ENCODE measurements around the gene ZNF521. TPM values are rescaled to one million over a fixed set of nuclear protein-coding genes. Genes with fewer than 3 reads are reported as not detected.

Gene ZNF521
- total and polyA plus RNA-seq, 9 donors = 24.3 to 51.3 (median 44.1) TPM

- Histone ChIP-seq H3K27me3 (no peaks in the 10 kb centered on the region), H3K36me3 (no peaks in the 10 kb centered on the region), H3K9me3 (no peaks in the 10 kb centered on the region), H3K4me3 (no peak overlapping the region), H3K4me1 (ENCODE audit: insufficient read depth) (no peaks in the 10 kb centered on the region), H3K27ac (no peak overlapping the region)
- WGBS, 3 donors = 89 to 100% (median 98%) methylated on average over 1 of the region's 1 CpG
- intact Hi-C loops (cut with DNase I) = no loop called here
- no peak for DNase-seq
- TF ChIP-seq POLR2A (IDR thresholded peaks at IDR 0.05) (no peak), EP300 (IDR thresholded peaks at IDR 0.05) (no peak), CTCF (IDR thresholded peaks at IDR 0.05) (no peak)
Measured at GRCh38 chr18:25029802-25030201, 322.2 kb downstream of the ZNF521 start.

- no peaks in the 10 kb centered on the region for H3K4me1 ChIP-seq (ENCODE audit: insufficient read depth)
- no peaks in the 10 kb centered on the region for H3K9me3 ChIP-seq
- no peak overlapping the region for H3K27ac ChIP-seq
- DNase-seq = no peak
- H3K36me3 ChIP-seq = no peaks in the 10 kb centered on the region
- H3K27me3 ChIP-seq = no peaks in the 10 kb centered on the region
- TF ChIP-seq CTCF (IDR thresholded peaks at IDR 0.05) (no peak), EP300 (IDR thresholded peaks at IDR 0.05) (no peak), POLR2A (IDR thresholded peaks at IDR 0.05) (no peak)
- H3K4me3 ChIP-seq = no peak overlapping the region
- intact Hi-C loops (cut with DNase I) = no loop called here
Measured at GRCh38 chr18:25019931-25020330, 332.0 kb downstream of the ZNF521 start.

- intact Hi-C loops (cut with DNase I) = no loop called here
- WGBS, 3 donors = 75 to 84% (median 82%) methylated on average over 8 of the region's 8 CpGs
- no peak for TF ChIP-seq CTCF (IDR thresholded peaks at IDR 0.05)
- no peak for TF ChIP-seq POLR2A (IDR thresholded peaks at IDR 0.05)
- no peak for TF ChIP-seq EP300 (IDR thresholded peaks at IDR 0.05)
- Histone ChIP-seq H3K27ac (no peak overlapping the region), H3K36me3 (no peaks in the 10 kb centered on the region), H3K9me3 (no peaks in the 10 kb centered on the region), H3K27me3 (no peaks in the 10 kb centered on the region), H3K4me1 (ENCODE audit: insufficient read depth) (no peaks in the 10 kb centered on the region), H3K4me3 (no peak overlapping the region)
- DNase-seq = no peak
Measured at GRCh38 chr18:25019086-25019860, 332.7 kb downstream of the ZNF521 start.

GRCh38 chr18:25016666-25017065 lies 335.3 kb downstream of the ZNF521 start:
- no peaks in the 10 kb centered on the region for H3K9me3 ChIP-seq
- no peak overlapping the region for H3K4me3 ChIP-seq
- H3K27ac ChIP-seq = no peak overlapping the region
- no peaks in the 10 kb centered on the region for H3K27me3 ChIP-seq
- H3K36me3 ChIP-seq = no peaks in the 10 kb centered on the region
- DNase-seq = no peak
- intact Hi-C loops (cut with DNase I) = no loop called here
- no peaks in the 10 kb centered on the region for H3K4me1 ChIP-seq (ENCODE audit: insufficient read depth)
- TF ChIP-seq CTCF (IDR thresholded peaks at IDR 0.05) (no peak), EP300 (IDR thresholded peaks at IDR 0.05) (no peak), POLR2A (IDR thresholded peaks at IDR 0.05) (no peak)
- 90 to 96% (median 93%) methylated on average over 13 of the region's 13 CpGs for whole genome bisulfite sequencing, 3 donors
